Measurements from ENCODE around the gene CMTR1.

Gene CMTR1

DNA sequence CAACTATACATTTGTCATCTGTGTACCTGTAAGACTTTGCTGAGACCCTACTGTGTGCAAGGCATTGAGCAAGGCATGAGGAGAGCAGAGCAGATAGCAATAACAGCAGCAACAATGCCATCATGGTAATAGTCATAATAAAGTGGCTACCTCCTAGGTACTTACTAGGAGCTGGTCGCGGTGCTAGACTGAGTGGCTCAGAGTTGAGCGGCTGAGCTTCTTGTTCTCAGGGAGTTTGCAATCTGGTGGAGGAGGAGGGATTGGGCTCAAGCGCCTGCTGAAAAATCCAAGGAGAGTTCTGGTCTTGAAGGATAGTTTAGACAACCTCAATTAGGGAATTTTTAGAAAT is 91.9 kb downstream of the CMTR1 start:
- no peak for DNase-seq (ENCODE audit: low read depth)
- TF ChIP-seq, protein P1, sequence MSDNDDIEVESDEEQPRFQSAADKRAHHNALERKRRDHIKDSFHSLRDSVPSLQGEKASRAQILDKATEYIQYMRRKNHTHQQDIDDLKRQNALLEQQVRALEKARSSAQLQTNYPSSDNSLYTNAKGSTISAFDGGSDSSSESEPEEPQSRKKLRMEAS (IDR thresholded peaks at IDR 0.05; ENCODE audit: low read depth, low read length), result no peak
- TF ChIP-seq MYC (IDR thresholded peaks at IDR 0.05; ENCODE audit: low read depth, low read length), result no peak
- TF ChIP-seq, protein P2, sequence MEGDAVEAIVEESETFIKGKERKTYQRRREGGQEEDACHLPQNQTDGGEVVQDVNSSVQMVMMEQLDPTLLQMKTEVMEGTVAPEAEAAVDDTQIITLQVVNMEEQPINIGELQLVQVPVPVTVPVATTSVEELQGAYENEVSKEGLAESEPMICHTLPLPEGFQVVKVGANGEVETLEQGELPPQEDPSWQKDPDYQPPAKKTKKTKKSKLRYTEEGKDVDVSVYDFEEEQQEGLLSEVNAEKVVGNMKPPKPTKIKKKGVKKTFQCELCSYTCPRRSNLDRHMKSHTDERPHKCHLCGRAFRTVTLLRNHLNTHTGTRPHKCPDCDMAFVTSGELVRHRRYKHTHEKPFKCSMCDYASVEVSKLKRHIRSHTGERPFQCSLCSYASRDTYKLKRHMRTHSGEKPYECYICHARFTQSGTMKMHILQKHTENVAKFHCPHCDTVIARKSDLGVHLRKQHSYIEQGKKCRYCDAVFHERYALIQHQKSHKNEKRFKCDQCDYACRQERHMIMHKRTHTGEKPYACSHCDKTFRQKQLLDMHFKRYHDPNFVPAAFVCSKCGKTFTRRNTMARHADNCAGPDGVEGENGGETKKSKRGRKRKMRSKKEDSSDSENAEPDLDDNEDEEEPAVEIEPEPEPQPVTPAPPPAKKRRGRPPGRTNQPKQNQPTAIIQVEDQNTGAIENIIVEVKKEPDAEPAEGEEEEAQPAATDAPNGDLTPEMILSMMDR (IDR thresholded peaks at IDR 0.05; ENCODE audit: low read depth, low read length), result no peak
- TF ChIP-seq POLR2A (IDR thresholded peaks at IDR 0.05; ENCODE audit: extremely low read depth, insufficient read length), result no peak
- H3K4me3 ChIP-seq (ENCODE audit: low read depth, low read length), result no peak overlapping the region

DNA sequence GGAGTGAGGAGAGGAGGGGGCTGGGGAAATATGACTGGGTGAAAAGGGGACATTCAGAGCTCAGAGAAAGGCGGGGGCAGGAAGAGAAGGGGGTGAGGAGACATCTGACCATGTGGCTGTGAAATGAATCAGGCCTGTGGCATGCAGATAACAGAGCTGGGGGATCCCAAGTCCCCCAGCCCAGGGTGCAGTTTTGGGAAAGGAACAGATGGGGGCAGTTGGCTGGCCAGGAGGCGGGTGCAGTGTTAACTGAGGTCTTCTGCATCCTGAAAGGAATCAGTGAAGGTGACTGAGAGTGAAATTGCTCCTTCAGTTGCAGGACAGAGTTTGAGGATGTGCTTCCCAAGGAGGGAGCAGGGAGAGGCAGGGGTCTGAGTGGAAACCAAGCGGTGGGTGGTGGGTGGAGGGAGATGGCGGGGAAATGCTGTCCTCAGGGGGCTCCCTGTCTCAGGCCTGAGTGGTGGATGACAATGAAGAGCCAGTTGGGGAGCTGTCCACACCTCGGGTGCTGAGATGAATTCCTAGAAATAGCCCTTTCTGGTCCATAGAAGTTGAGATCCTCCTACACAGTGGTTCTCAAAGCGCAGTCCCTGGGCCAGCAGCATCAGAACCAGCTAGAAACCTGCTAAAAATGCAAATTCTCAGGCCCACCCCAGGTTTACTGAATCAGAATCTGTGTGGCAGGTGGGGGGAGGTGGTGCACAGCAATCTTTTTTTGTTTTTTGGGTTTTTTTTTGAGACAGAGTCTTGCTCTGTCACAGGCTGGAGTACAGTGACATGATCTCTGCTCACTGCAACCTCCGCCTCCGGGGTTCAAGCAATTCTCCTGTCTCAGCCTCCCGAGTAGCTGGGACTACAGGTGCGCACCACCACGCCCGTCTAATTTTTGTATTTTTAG is 92.7 kb downstream of the CMTR1 start:
- DNase-seq (ENCODE audit: low read depth), result peak; percentile 43
- TF ChIP-seq, protein P1 (IDR thresholded peaks at IDR 0.05; ENCODE audit: low read depth, low read length), result no peak
- TF ChIP-seq, protein P2 (IDR thresholded peaks at IDR 0.05; ENCODE audit: low read depth, low read length), result no peak
- TF ChIP-seq POLR2A (IDR thresholded peaks at IDR 0.05; ENCODE audit: extremely low read depth, insufficient read length) (no peak), MYC (IDR thresholded peaks at IDR 0.05; ENCODE audit: low read depth, low read length) (no peak)

DNA sequence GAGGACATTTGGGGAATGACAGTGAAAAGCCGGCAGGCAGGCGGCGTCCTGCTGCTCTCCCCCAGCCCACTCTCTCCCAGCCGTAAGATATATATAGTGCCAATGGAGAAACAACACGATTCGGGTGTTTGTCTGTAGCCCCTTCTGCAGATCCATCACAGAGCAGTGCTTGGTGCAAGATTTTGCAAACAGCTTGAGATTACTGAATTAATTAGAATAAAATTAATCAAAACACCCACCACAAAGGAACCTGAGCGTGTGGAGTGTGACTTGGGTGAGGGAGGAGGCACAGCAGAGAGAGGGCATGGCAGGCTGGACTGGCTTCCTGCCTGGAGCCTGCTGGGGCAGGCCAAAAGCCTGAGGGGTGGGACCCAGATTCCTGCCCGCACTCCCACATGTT is 95.5 kb downstream of the CMTR1 start:
- no peak overlapping the region for H3K4me3 ChIP-seq (ENCODE audit: low read depth, low read length)
- DNase-seq (ENCODE audit: low read depth), result no peak
- TF ChIP-seq, protein P2 (IDR thresholded peaks at IDR 0.05; ENCODE audit: low read depth, low read length), result no peak
- TF ChIP-seq, protein P1 (IDR thresholded peaks at IDR 0.05; ENCODE audit: low read depth, low read length), result no peak
- TF ChIP-seq POLR2A (IDR thresholded peaks at IDR 0.05; ENCODE audit: extremely low read depth, insufficient read length), result no peak
- TF ChIP-seq MYC (IDR thresholded peaks at IDR 0.05; ENCODE audit: low read depth, low read length), result no peak

More for the DNA sequence above, 92.7 kb downstream of the CMTR1 start:
- H3K4me3 ChIP-seq (ENCODE audit: low read depth, low read length), result no peak overlapping the region

DNA sequence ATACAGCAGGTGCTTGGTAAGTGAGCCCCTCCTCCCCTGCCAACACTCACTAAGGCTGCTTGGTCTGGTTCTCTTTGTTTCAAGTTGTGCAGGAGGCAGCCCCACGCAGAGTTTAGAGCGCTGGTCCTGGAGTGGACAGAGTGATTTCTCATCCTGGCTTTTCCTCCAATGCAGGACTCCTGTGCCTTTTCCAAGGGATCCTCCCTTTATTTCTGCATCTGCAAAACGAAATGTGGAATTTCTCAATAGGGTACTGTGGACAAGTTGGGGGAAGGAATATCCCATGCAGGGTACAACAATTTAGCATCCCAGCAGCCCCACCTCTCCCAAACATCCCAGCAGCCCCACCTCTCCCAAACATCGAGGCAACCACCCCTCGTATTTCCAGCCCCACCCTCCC is 97.3 kb downstream of the CMTR1 start:
- TF ChIP-seq, protein P2 (IDR thresholded peaks at IDR 0.05; ENCODE audit: low read depth, low read length), result no peak
- no peak for TF ChIP-seq MYC (IDR thresholded peaks at IDR 0.05; ENCODE audit: low read depth, low read length)
- no peak for TF ChIP-seq POLR2A (IDR thresholded peaks at IDR 0.05; ENCODE audit: extremely low read depth, insufficient read length)
- TF ChIP-seq, protein P1 (IDR thresholded peaks at IDR 0.05; ENCODE audit: low read depth, low read length), result no peak

DNA sequence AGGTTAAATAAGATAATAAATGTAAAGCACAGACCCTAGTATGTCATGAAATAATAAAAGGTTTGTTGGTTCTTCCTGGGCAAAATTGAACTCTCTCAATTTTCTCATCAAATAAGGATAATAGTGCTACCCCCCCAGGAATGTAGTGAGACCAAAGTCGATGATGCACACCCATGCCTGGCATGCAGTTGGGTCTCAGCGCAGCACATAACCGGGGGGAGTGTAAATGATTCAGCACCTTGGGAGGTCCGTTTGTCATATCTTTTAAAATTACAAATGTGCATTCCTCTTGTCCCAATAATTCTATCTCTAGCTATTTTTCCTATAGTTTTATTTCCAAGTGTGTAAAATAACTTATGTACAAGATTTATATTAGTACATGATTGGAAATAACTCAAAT is 98.0 kb downstream of the CMTR1 start:
- TF ChIP-seq, protein P1 (IDR thresholded peaks at IDR 0.05; ENCODE audit: low read depth, low read length), result no peak
- TF ChIP-seq POLR2A (IDR thresholded peaks at IDR 0.05; ENCODE audit: extremely low read depth, insufficient read length) (no peak), MYC (IDR thresholded peaks at IDR 0.05; ENCODE audit: low read depth, low read length) (no peak)
- TF ChIP-seq, protein P2 (IDR thresholded peaks at IDR 0.05; ENCODE audit: low read depth, low read length), result no peak
- no peak overlapping the region for H3K4me3 ChIP-seq (ENCODE audit: low read depth, low read length)
- DNase-seq (ENCODE audit: low read depth), result no peak

More for the DNA sequence above, 97.3 kb downstream of the CMTR1 start:
- DNase-seq (ENCODE audit: low read depth), result no peak
- H3K4me3 ChIP-seq (ENCODE audit: low read depth, low read length), result no peak overlapping the region
